SK-N-SH (cell line): ENCODE results near the gene NKAPL. TPM values are rescaled to one million over a fixed set of nuclear protein-coding genes. Genes with fewer than 3 reads are reported as not detected.

ENCODE experiments used
- CTCF ChIA-PET: fragments of 300-600, 350-600 bp; formaldehyde crosslinking; extraction: SDS; loops from one replicate; lab custom pipeline; 2021; lab: Yijun Ruan, JAX
- POLR2A ChIA-PET: fragments of 350-600 bp; sonication (Branson Sonifier 250); formaldehyde crosslinking; extraction: SDS; loops from one replicate; lab custom pipeline; 2020; ENCODE audit warnings: antibody characterized with exemption, inconsistent platforms; lab: Yijun Ruan, JAX
- DNase-seq: peaks from one replicate; pipeline ENCODE4 v3.0.0; 2012
- H2AFZ ChIP-seq: fragments of 200-600 bp; sonication (generic); 2 replicates; pipeline ENCODE4 v1.8.1; 2016; ENCODE audit warnings: antibody characterized with exemption, mild to moderate bottlenecking, low read depth
- H3F3A ChIP-seq: fragments of 200-600 bp; sonication (generic); replicated peaks from 2 replicates; pipeline ENCODE3; 2016; ENCODE audit warnings: antibody characterized with exemption, mild to moderate bottlenecking; ENCODE audit not compliant: insufficient read depth
- H3K27ac ChIP-seq, 2 experiments: fragments of 200-500 bp in 1 of 2; fragments of 200-600 bp in 1 of 2; sonication (Bioruptor generic) in 1 of 2; sonication (generic), shearing (Covaris generic) in 1 of 2; 2 replicates each; pipeline versions ENCODE4 v1.5.1 to v1.6.1; 2014 to 2016; ENCODE audit warnings: low read depth in 2 of 2, inconsistent platforms in 1 of 2, low read length in 1 of 2, mild to moderate bottlenecking in 1 of 2, mixed read lengths in 1 of 2
- H3K27me3 ChIP-seq: fragments of 200-600 bp; sonication (generic), shearing (Covaris generic); 2 replicates; pipeline ENCODE4 v1.6.1; 2016; ENCODE audit warnings: mixed run types; ENCODE audit not compliant: insufficient read depth
- H3K36me3 ChIP-seq, 2 experiments: fragments of 200-500 bp in 1 of 2; fragments of 200-600 bp in 1 of 2; sonication (Bioruptor generic) in 1 of 2; sonication (generic) in 1 of 2; replicated peaks in 1 of 2; 2 replicates each; pipeline versions ENCODE3 to v1.5.1; 2014 to 2016; ENCODE audit warnings: low read length in 1 of 2, mild to moderate bottlenecking in 1 of 2; ENCODE audit not compliant: insufficient read depth in 2 of 2, control insufficient read depth in 1 of 2
- H3K4me1 ChIP-seq, 2 experiments: fragments of 200-500 bp in 1 of 2; fragments of 200-600 bp in 1 of 2; sonication (Bioruptor generic) in 1 of 2; sonication (generic), shearing (Covaris generic) in 1 of 2; 2 replicates each; pipeline versions ENCODE4 v1.5.1 to v1.6.1; 2014 to 2016; ENCODE audit warnings: low read depth in 1 of 2, low read length in 1 of 2, mixed run types in 1 of 2; ENCODE audit not compliant: insufficient read depth in 2 of 2, control insufficient read depth in 1 of 2
- H3K4me2 ChIP-seq: fragments of 200-600 bp; sonication (generic), shearing (Covaris generic); 2 replicates; pipeline ENCODE4 v1.6.1; 2017; ENCODE audit warnings: mixed run types
- H3K4me3 ChIP-seq, 2 experiments: fragments of 200-500 bp in 1 of 2; fragments of 200-600 bp in 1 of 2; sonication (Bioruptor generic) in 1 of 2; sonication (generic), shearing (Covaris generic) in 1 of 2; 2 replicates each; pipeline versions ENCODE4 v1.5.1 to v1.8.1; 2014 to 2016; ENCODE audit warnings: low read depth in 2 of 2, inconsistent platforms in 1 of 2, low read length in 1 of 2, mild to moderate bottlenecking in 1 of 2, mixed read lengths in 1 of 2, moderate library complexity in 1 of 2
- H3K79me2 ChIP-seq: fragments of 200-600 bp; sonication (generic); 2 replicates; pipeline ENCODE4 v1.8.1; 2017; ENCODE audit warnings: mild to moderate bottlenecking; ENCODE audit not compliant: insufficient read depth
- H3K9ac ChIP-seq: fragments of 200-600 bp; sonication (generic); 2 replicates; pipeline ENCODE4 v1.6.1; 2017; ENCODE audit warnings: mixed run types
- H3K9me2 ChIP-seq: fragments of 200-600 bp; sonication (generic); 2 replicates; pipeline ENCODE4 v1.6.1; 2017; ENCODE audit warnings: mixed run types
- H3K9me3 ChIP-seq: fragments of 200-600 bp; sonication (generic); 2 replicates; pipeline ENCODE4 v1.6.1; 2017; ENCODE audit warnings: mixed run types, mild to moderate bottlenecking, moderate library complexity
- H4K20me1 ChIP-seq: fragments of 200-600 bp; sonication (generic); 2 replicates; pipeline ENCODE4 v1.6.1; 2017; ENCODE audit warnings: mild to moderate bottlenecking, mixed run types; ENCODE audit not compliant: insufficient read depth
- CHD2 ChIP-seq: fragments of 150-350 bp; IDR thresholded peaks from 2 replicates; pipeline ENCODE4 v1.6.1; 2018; ENCODE audit warnings: low read length; ENCODE audit not compliant: partially characterized antibody
- ELF1 ChIP-seq: IDR thresholded peaks from 2 replicates; pipeline ENCODE4 v1.4.0; 2012
- FOSL2 ChIP-seq: IDR thresholded peaks from 2 replicates; pipeline ENCODE4 v1.4.0; 2012; ENCODE audit warnings: low read depth, mild to moderate bottlenecking, moderate library complexity, borderline replicate concordance
- FOXJ3 ChIP-seq: sonication (generic); formaldehyde crosslinking; IDR thresholded peaks from 2 replicates; pipeline ENCODE4 v1.5.1; 2020; ENCODE audit warnings: mild to moderate bottlenecking, missing genetic modification reagents
- GATA2 ChIP-seq: sonication (generic); formaldehyde crosslinking; IDR thresholded peaks from 2 replicates; pipeline ENCODE4 v1.5.0; 2020; ENCODE audit warnings: mild to moderate bottlenecking, missing genetic modification reagents
- JUND ChIP-seq: IDR thresholded peaks from 2 replicates; pipeline ENCODE4 v1.4.0; 2012
- MXI1 ChIP-seq: IDR thresholded peaks from 2 replicates; pipeline ENCODE4 v1.6.1; 2012; ENCODE audit warnings: mild to moderate bottlenecking, low read depth, low read length, improper control_type of control experiment
- RAD21 ChIP-seq: IDR thresholded peaks from 2 replicates; pipeline ENCODE4 v1.6.1; 2012; ENCODE audit warnings: mild to moderate bottlenecking, low read length
- RCOR1 ChIP-seq: fragments of 150-350 bp; IDR thresholded peaks from 2 replicates; pipeline ENCODE4 v1.6.1; 2017; ENCODE audit warnings: antibody characterized with exemption, low read length
- RXRA ChIP-seq: IDR thresholded peaks from 2 replicates; pipeline ENCODE4 v1.4.0; 2012; ENCODE audit warnings: low read depth, mild to moderate bottlenecking, borderline replicate concordance
- SIN3A ChIP-seq: IDR thresholded peaks from 2 replicates; pipeline ENCODE4 v1.6.1; 2012; ENCODE audit warnings: low read depth, mild to moderate bottlenecking, low read length, moderate library complexity, borderline replicate concordance
- TAF1 ChIP-seq: IDR thresholded peaks from 2 replicates; pipeline ENCODE4 v1.6.1; 2012; ENCODE audit warnings: low read depth, mild to moderate bottlenecking, low read length, moderate library complexity, borderline replicate concordance
- TCF12 ChIP-seq: IDR thresholded peaks from 2 replicates; pipeline ENCODE4 v1.4.0; 2012
- TEAD4 ChIP-seq: IDR thresholded peaks from 2 replicates; pipeline ENCODE4 v1.4.0; 2012; ENCODE audit warnings: mild to moderate bottlenecking, borderline replicate concordance; ENCODE audit not compliant: insufficient read depth
- YY1 ChIP-seq: IDR thresholded peaks from 2 replicates; pipeline ENCODE4 v1.4.0; 2012; ENCODE audit warnings: low read depth, mild to moderate bottlenecking
- WGBS: methylation state at CpG from one replicate; pipeline ENCODE4 v1.1.6; 2017; ENCODE audit warnings: low lambda C conversion rate; 5-methylcytosine and 5-hydroxymethylcytosine counted together
- polyA plus RNA-seq, 3 experiments: library from polyadenylated mRNA; depleted of rRNA; stranded (reverse); fragments of >200 nt; gene quantifications; 2 replicates each; pipeline ENCODE4 v1.2.3, GENCODE V29; 2012
- TF ChIP-seq, protein P1 (sequence below): fragments of 150-350 bp; IDR thresholded peaks from 2 replicates; pipeline ENCODE4 v1.6.1; 2016; ENCODE audit warnings: mild to moderate bottlenecking, low read depth, low read length
- TF ChIP-seq, protein P2 (sequence below): IDR thresholded peaks from 2 replicates; pipeline ENCODE4; 2012
- TF ChIP-seq, protein P3 (sequence below): fragments of 150-350 bp; IDR thresholded peaks from 2 replicates; pipeline ENCODE4 v1.6.1; 2017; ENCODE audit warnings: antibody characterized with exemption, low read length, low read depth, borderline replicate concordance
- TF ChIP-seq, protein P4 (sequence below): IDR thresholded peaks from 2 replicates; pipeline ENCODE4 v1.4.0; 2012; ENCODE audit warnings: low read depth, borderline replicate concordance
- TF ChIP-seq, protein P5 (sequence below): IDR thresholded peaks from 2 replicates; pipeline ENCODE4 v1.6.1; 2012; ENCODE audit warnings: mild to moderate bottlenecking, low read depth, low read length, moderate library complexity

NKAPL gene
- polyA plus RNA-seq, 1 of the 3 experiments (the other 2 are of a cell fraction) = not detected

DNA sequence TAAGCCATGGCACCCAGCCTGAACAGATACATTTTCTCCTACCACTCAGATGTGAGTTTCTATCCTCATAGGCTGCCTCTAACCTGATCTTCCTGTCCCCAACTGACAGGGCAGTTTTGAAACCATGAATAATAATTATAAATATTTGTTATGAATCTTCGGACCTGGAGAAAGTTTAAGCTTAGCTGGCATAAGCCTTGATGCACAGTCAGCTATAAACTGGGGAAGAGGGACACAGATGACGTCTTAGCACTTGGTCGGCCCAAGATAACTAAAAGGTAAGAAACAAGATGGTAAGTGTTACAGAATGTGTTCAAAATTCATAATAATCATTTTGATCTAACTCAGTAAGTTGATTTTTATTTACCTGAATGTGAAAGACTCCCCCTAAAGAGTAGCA, 15.2 kb upstream of the NKAPL start:
- no peak overlapping the region for H3K27ac ChIP-seq
- peaks cover 7% of the 10 kb centered on the region for H3F3A ChIP-seq
- no peaks in the 10 kb centered on the region for H4K20me1 ChIP-seq
- no peaks in the 10 kb centered on the region for H3K27me3 ChIP-seq
- WGBS = 96% methylated on average over 3 of the region's 3 CpGs
- no peak for TF ChIP-seq RCOR1
- no peak for TF ChIP-seq SIN3A
- no peak for TF ChIP-seq ELF1
- no peak for TF ChIP-seq GATA2
- TF ChIP-seq, protein P1, sequence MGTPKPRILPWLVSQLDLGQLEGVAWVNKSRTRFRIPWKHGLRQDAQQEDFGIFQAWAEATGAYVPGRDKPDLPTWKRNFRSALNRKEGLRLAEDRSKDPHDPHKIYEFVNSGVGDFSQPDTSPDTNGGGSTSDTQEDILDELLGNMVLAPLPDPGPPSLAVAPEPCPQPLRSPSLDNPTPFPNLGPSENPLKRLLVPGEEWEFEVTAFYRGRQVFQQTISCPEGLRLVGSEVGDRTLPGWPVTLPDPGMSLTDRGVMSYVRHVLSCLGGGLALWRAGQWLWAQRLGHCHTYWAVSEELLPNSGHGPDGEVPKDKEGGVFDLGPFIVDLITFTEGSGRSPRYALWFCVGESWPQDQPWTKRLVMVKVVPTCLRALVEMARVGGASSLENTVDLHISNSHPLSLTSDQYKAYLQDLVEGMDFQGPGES = no peak
- no peak for TF ChIP-seq RXRA
- TF ChIP-seq, protein P2, sequence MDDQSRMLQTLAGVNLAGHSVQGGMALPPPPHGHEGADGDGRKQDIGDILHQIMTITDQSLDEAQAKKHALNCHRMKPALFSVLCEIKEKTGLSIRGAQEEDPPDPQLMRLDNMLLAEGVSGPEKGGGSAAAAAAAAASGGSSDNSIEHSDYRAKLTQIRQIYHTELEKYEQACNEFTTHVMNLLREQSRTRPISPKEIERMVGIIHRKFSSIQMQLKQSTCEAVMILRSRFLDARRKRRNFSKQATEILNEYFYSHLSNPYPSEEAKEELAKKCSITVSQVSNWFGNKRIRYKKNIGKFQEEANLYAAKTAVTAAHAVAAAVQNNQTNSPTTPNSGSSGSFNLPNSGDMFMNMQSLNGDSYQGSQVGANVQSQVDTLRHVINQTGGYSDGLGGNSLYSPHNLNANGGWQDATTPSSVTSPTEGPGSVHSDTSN = no peak
- TF ChIP-seq, protein P3, sequence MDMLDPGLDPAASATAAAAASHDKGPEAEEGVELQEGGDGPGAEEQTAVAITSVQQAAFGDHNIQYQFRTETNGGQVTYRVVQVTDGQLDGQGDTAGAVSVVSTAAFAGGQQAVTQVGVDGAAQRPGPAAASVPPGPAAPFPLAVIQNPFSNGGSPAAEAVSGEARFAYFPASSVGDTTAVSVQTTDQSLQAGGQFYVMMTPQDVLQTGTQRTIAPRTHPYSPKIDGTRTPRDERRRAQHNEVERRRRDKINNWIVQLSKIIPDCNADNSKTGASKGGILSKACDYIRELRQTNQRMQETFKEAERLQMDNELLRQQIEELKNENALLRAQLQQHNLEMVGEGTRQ = no peak
- TF ChIP-seq, protein P4, sequence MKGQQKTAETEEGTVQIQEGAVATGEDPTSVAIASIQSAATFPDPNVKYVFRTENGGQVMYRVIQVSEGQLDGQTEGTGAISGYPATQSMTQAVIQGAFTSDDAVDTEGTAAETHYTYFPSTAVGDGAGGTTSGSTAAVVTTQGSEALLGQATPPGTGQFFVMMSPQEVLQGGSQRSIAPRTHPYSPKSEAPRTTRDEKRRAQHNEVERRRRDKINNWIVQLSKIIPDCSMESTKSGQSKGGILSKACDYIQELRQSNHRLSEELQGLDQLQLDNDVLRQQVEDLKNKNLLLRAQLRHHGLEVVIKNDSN = no peak
- TF ChIP-seq, protein P5, sequence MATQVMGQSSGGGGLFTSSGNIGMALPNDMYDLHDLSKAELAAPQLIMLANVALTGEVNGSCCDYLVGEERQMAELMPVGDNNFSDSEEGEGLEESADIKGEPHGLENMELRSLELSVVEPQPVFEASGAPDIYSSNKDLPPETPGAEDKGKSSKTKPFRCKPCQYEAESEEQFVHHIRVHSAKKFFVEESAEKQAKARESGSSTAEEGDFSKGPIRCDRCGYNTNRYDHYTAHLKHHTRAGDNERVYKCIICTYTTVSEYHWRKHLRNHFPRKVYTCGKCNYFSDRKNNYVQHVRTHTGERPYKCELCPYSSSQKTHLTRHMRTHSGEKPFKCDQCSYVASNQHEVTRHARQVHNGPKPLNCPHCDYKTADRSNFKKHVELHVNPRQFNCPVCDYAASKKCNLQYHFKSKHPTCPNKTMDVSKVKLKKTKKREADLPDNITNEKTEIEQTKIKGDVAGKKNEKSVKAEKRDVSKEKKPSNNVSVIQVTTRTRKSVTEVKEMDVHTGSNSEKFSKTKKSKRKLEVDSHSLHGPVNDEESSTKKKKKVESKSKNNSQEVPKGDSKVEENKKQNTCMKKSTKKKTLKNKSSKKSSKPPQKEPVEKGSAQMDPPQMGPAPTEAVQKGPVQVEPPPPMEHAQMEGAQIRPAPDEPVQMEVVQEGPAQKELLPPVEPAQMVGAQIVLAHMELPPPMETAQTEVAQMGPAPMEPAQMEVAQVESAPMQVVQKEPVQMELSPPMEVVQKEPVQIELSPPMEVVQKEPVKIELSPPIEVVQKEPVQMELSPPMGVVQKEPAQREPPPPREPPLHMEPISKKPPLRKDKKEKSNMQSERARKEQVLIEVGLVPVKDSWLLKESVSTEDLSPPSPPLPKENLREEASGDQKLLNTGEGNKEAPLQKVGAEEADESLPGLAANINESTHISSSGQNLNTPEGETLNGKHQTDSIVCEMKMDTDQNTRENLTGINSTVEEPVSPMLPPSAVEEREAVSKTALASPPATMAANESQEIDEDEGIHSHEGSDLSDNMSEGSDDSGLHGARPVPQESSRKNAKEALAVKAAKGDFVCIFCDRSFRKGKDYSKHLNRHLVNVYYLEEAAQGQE = no peak
- TF ChIP-seq FOSL2 = no peak
- no peak for TF ChIP-seq FOXJ3 (CRISPR knock-in tag)
- no peak for TF ChIP-seq TAF1
- no peak for TF ChIP-seq JUND
- no peak for TF ChIP-seq TCF12
- no peak for TF ChIP-seq RAD21
- TF ChIP-seq CHD2 = no peak
- TF ChIP-seq MXI1 = no peak
- no peak for TF ChIP-seq YY1
- TF ChIP-seq TEAD4 = no peak
- no peaks in the 10 kb centered on the region for H3K9me2 ChIP-seq
- POLR2A ChIA-PET = no interaction called here
- no peak overlapping the region for H3K9ac ChIP-seq
- no peak for DNase-seq
- no peaks in the 10 kb centered on the region for H3K79me2 ChIP-seq
- no peaks in the 10 kb centered on the region for H3K9me3 ChIP-seq
- H3K4me3 ChIP-seq = no peak overlapping the region
- CTCF ChIA-PET = no interaction called here
- H2AFZ ChIP-seq = no peak overlapping the region
- no peak overlapping the region for H3K4me2 ChIP-seq
- H3K4me1 ChIP-seq = no peaks in the 10 kb centered on the region
- peaks cover 38 to 50% of the 10 kb centered on the region in 2 experiments for H3K36me3 ChIP-seq
